Measurements from ENCODE around the gene ANAPC13.

ANAPC13 gene

GRCh38 chr3:134485718-134486576 is at the start of gene ANAPC13, which contains the start of gene CEP63:
TSS of gene ANAPC13 (minus strand) at chr3:134485985. CDS start at chr3:134482904, 3,081 bp downstream.
TSS of gene CEP63 (plus strand) at chr3:134486057. CDS start at chr3:134495321, 9,264 bp downstream.
- peaks cover 11% of the 10 kb centered on the region for H3K36me3 ChIP-seq (ENCODE audit: insufficient read depth, low read length)
- H3K4me1 ChIP-seq (ENCODE audit: insufficient read depth, low read length): peaks cover 11% of the 10 kb centered on the region; the same call in 1 of the 2 replicates
- peak within 1 kb of the TSS; percentile 78 for H3K9ac ChIP-seq (ENCODE audit: low read depth, low read length)
- H3K9me3 ChIP-seq (ENCODE audit: control insufficient read depth, insufficient read depth, low read length): no peaks in the 10 kb centered on the region

GRCh38 chr3:134535186-134535970 is 49.6 kb upstream of the ANAPC13 start:
- H3K36me3 ChIP-seq (ENCODE audit: insufficient read depth, low read length): no peaks in the 10 kb centered on the region
- no peak overlapping the region for H3K9ac ChIP-seq (ENCODE audit: low read depth, low read length)
- H3K9me3 ChIP-seq (ENCODE audit: control insufficient read depth, insufficient read depth, low read length): no peaks in the 10 kb centered on the region
- H3K4me1 ChIP-seq (ENCODE audit: insufficient read depth, low read length): no peaks in the 10 kb centered on the region

- Histone ChIP-seq H3K4me1 (ENCODE audit: insufficient read depth, low read length) (no peaks in the 10 kb centered on the region), H3K36me3 (ENCODE audit: insufficient read depth, low read length) (no peaks in the 10 kb centered on the region), H3K9ac (ENCODE audit: low read depth, low read length) (no peak overlapping the region), H3K9me3 (ENCODE audit: control insufficient read depth, insufficient read depth, low read length) (no peaks in the 10 kb centered on the region)
Measured at GRCh38 chr3:134533493-134533892, 47.7 kb upstream of the ANAPC13 start.

- no peaks in the 10 kb centered on the region for H3K4me1 ChIP-seq (ENCODE audit: insufficient read depth, low read length)
- no peak overlapping the region for H3K9ac ChIP-seq (ENCODE audit: low read depth, low read length)
- peaks cover 7% of the 10 kb centered on the region for H3K9me3 ChIP-seq (ENCODE audit: control insufficient read depth, insufficient read depth, low read length)
- H3K36me3 ChIP-seq (ENCODE audit: insufficient read depth, low read length): no peaks in the 10 kb centered on the region
Measured at GRCh38 chr3:134527538-134528186, 41.9 kb upstream of the ANAPC13 start.

- Histone ChIP-seq H3K9ac (ENCODE audit: low read depth, low read length) (no peak overlapping the region), H3K36me3 (ENCODE audit: insufficient read depth, low read length) (no peaks in the 10 kb centered on the region), H3K9me3 (ENCODE audit: control insufficient read depth, insufficient read depth, low read length) (peaks cover 10% of the 10 kb centered on the region), H3K4me1 (ENCODE audit: insufficient read depth, low read length) (no peaks in the 10 kb centered on the region)
Measured at GRCh38 chr3:134527037-134527436, 41.3 kb upstream of the ANAPC13 start.

- H3K36me3 ChIP-seq (ENCODE audit: insufficient read depth, low read length): no peaks in the 10 kb centered on the region
- H3K9me3 ChIP-seq (ENCODE audit: control insufficient read depth, insufficient read depth, low read length): peaks cover 10% of the 10 kb centered on the region
- no peak overlapping the region for H3K9ac ChIP-seq (ENCODE audit: low read depth, low read length)
- no peaks in the 10 kb centered on the region for H3K4me1 ChIP-seq (ENCODE audit: insufficient read depth, low read length)
Measured at GRCh38 chr3:134526319-134526718, 40.5 kb upstream of the ANAPC13 start.

GRCh38 chr3:134525293-134525692 is 39.5 kb upstream of the ANAPC13 start:
- H3K4me1 ChIP-seq (ENCODE audit: insufficient read depth, low read length): no peaks in the 10 kb centered on the region
- no peaks in the 10 kb centered on the region for H3K36me3 ChIP-seq (ENCODE audit: insufficient read depth, low read length)
- H3K9me3 ChIP-seq (ENCODE audit: control insufficient read depth, insufficient read depth, low read length): peaks cover 11% of the 10 kb centered on the region
- no peak overlapping the region for H3K9ac ChIP-seq (ENCODE audit: low read depth, low read length)

- no peaks in the 10 kb centered on the region for H3K36me3 ChIP-seq (ENCODE audit: insufficient read depth, low read length)
- peaks cover 11% of the 10 kb centered on the region for H3K9me3 ChIP-seq (ENCODE audit: control insufficient read depth, insufficient read depth, low read length)
- no peaks in the 10 kb centered on the region for H3K4me1 ChIP-seq (ENCODE audit: insufficient read depth, low read length)
- H3K9ac ChIP-seq (ENCODE audit: low read depth, low read length): no peak overlapping the region
Measured at GRCh38 chr3:134522541-134522940, 36.8 kb upstream of the ANAPC13 start.

GRCh38 chr3:134517791-134518190 is 32.0 kb upstream of the ANAPC13 start:
- Histone ChIP-seq H3K4me1 (ENCODE audit: insufficient read depth, low read length) (no peaks in the 10 kb centered on the region), H3K36me3 (ENCODE audit: insufficient read depth, low read length) (no peaks in the 10 kb centered on the region), H3K9me3 (ENCODE audit: control insufficient read depth, insufficient read depth, low read length) (peaks cover 6% of the 10 kb centered on the region), H3K9ac (ENCODE audit: low read depth, low read length) (no peak overlapping the region)

- Histone ChIP-seq H3K4me1 (ENCODE audit: insufficient read depth, low read length) (no peaks in the 10 kb centered on the region), H3K9ac (ENCODE audit: low read depth, low read length) (no peak overlapping the region), H3K36me3 (ENCODE audit: insufficient read depth, low read length) (no peaks in the 10 kb centered on the region), H3K9me3 (ENCODE audit: control insufficient read depth, insufficient read depth, low read length) (0 out of 2 replicates have a peak, but pooled peaks cover 2% of the 10 kb centered on the region)
Measured at GRCh38 chr3:134516905-134517304, 31.1 kb upstream of the ANAPC13 start.

- H3K9me3 ChIP-seq (ENCODE audit: control insufficient read depth, insufficient read depth, low read length): no peaks in the 10 kb centered on the region
- no peak overlapping the region for H3K9ac ChIP-seq (ENCODE audit: low read depth, low read length)
- H3K4me1 ChIP-seq (ENCODE audit: insufficient read depth, low read length): no peaks in the 10 kb centered on the region
- H3K36me3 ChIP-seq (ENCODE audit: insufficient read depth, low read length): no peaks in the 10 kb centered on the region
Measured at GRCh38 chr3:134511500-134511899, 25.7 kb upstream of the ANAPC13 start.

- no peaks in the 10 kb centered on the region; the same call in 1 of the 2 replicates for H3K9me3 ChIP-seq (ENCODE audit: control insufficient read depth, insufficient read depth, low read length)
- H3K4me1 ChIP-seq (ENCODE audit: insufficient read depth, low read length): no peaks in the 10 kb centered on the region
- H3K9ac ChIP-seq (ENCODE audit: low read depth, low read length): no peak overlapping the region
- H3K36me3 ChIP-seq (ENCODE audit: insufficient read depth, low read length): no peaks in the 10 kb centered on the region
Measured at GRCh38 chr3:134505485-134505884, 19.7 kb upstream of the ANAPC13 start.

- H3K4me1 ChIP-seq (ENCODE audit: insufficient read depth, low read length): no peaks in the 10 kb centered on the region
- no peaks in the 10 kb centered on the region; the same call in 1 of the 2 replicates for H3K9me3 ChIP-seq (ENCODE audit: control insufficient read depth, insufficient read depth, low read length)
- no peak overlapping the region for H3K9ac ChIP-seq (ENCODE audit: low read depth, low read length)
- no peaks in the 10 kb centered on the region for H3K36me3 ChIP-seq (ENCODE audit: insufficient read depth, low read length)
Measured at GRCh38 chr3:134504132-134504531, 18.3 kb upstream of the ANAPC13 start.

GRCh38 chr3:134503266-134503665 is 17.5 kb upstream of the ANAPC13 start:
- no peaks in the 10 kb centered on the region; the same call in 1 of the 2 replicates for H3K9me3 ChIP-seq (ENCODE audit: control insufficient read depth, insufficient read depth, low read length)
- H3K36me3 ChIP-seq (ENCODE audit: insufficient read depth, low read length): no peaks in the 10 kb centered on the region

More at GRCh38 chr3:134503266-134503665, 17.5 kb upstream of the ANAPC13 start:
- H3K4me1 ChIP-seq (ENCODE audit: insufficient read depth, low read length): no peaks in the 10 kb centered on the region
- H3K9ac ChIP-seq (ENCODE audit: low read depth, low read length): no peak overlapping the region

Data from ES-I3 (cell line).